ENCODE results near the gene TENT4A. TPM values are rescaled to one million over a fixed set of nuclear protein-coding genes. Genes with fewer than 3 reads are reported as not detected.

The TENT4A gene
- total and polyA plus RNA-seq, 12 donors: 4.2 to 13.7 (median 11.3) TPM

DNA sequence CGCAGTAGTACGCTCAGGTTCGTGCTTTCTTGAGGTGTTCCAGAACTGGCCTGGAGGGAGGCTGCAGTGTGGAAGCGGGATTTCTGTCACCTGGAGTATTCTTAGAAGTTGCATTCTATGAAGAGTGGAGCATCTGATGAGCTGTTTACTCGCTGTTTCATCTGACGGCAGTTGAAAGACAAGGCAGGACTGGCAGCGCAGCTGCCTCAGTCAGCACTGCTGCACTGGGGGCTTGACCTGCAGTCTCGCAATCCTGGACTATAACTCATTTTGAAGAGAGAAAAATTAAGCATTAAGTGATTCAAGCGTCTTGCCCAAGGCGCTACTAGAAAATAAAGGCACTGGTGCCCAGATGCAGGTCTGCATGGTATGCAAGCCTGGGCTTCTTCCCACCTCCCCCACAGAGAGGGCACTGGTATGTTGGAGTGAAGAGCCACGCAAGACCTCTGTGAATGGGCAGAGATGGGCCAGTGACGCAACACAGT lies 10.6 kb downstream of the TENT4A start:
- Histone ChIP-seq H3K4me1 (peaks cover 3 to 99% (median 74%) of the 10 kb centered on the region in 9 donors), H3K9me3 (no peaks in the 10 kb centered on the region), H3K36me3 (peaks cover 0 to 20% (median 0%) of the 10 kb centered on the region in 9 donors), H3K27me3 (no peaks in the 10 kb centered on the region), H3K27ac (no peak overlapping the region), H3K4me3 (no peak overlapping the region)
- TF ChIP-seq, protein P1, sequence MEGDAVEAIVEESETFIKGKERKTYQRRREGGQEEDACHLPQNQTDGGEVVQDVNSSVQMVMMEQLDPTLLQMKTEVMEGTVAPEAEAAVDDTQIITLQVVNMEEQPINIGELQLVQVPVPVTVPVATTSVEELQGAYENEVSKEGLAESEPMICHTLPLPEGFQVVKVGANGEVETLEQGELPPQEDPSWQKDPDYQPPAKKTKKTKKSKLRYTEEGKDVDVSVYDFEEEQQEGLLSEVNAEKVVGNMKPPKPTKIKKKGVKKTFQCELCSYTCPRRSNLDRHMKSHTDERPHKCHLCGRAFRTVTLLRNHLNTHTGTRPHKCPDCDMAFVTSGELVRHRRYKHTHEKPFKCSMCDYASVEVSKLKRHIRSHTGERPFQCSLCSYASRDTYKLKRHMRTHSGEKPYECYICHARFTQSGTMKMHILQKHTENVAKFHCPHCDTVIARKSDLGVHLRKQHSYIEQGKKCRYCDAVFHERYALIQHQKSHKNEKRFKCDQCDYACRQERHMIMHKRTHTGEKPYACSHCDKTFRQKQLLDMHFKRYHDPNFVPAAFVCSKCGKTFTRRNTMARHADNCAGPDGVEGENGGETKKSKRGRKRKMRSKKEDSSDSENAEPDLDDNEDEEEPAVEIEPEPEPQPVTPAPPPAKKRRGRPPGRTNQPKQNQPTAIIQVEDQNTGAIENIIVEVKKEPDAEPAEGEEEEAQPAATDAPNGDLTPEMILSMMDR (IDR thresholded peaks at IDR 0.05): no peak
- intact Hi-C loops (cut with DNase I): no loop called here
- ATAC-seq: no peak
- 91 to 95% methylated on average over 12 of the region's 12 CpGs for WGBS, 2 donors
- no peak for DNase-seq

DNA sequence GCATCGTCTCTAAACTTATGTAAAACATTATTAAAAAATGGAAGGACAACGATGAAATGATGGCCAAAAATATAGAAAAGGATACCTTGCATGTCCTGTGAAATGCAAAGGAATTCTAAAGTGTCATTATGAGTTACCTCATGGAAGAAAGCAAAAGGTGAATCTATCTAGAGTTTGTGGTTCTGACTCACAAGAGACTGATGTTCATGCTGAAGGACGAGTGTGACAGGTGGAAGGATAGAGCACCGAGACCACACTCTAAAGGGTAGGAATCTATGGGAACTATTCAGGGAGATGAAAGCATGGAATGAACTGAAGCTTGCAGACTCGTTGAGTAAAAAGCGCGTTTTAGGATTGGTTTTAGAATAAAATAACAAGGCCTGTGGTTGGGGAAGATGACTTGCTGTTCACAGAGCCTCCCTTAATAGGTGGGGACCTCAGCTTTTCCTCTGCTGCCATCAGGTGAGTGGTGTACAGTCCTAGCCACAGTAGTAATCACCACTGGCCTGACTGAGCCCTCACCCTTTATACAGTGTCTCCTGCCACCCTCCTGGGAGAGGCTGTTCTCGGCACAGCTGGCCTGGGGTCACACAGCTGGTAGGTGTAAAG lies 11.2 kb downstream of the TENT4A start:
- Histone ChIP-seq H3K4me1 (peaks cover 3 to 99% (median 72%) of the 10 kb centered on the region in 9 donors), H3K27ac (no peak overlapping the region), H3K4me3 (no peak overlapping the region), H3K36me3 (peaks cover 0 to 20% (median 0%) of the 10 kb centered on the region in 9 donors), H3K9me3 (no peaks in the 10 kb centered on the region), H3K27me3 (no peaks in the 10 kb centered on the region)
- ATAC-seq (no peak), DNase-seq (no peak)
- TF ChIP-seq, protein P1 (IDR thresholded peaks at IDR 0.05): no peak
- 86 to 88% methylated on average over 8 of the region's 8 CpGs for WGBS, 2 donors
- intact Hi-C loops (cut with DNase I): no loop called here

DNA sequence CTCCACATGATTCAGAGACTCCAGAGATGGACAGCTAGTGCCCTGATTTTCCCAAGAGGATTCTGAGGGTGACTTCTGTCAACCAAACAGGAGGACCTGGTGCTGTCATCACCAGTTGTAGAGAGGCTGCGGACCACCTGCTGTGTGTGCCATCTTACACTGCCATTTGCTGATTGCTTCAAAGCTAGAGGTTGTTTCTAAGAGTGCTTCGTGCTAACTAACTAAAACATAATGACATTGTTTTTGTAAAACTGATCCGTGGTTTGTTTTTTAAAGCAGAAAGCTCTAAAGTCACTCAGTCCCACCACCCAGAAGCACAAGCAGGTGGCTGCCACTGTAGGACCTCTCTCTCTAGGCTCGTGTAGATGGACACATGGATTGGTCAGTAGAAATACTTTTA lies 12.2 kb downstream of the TENT4A start:
- WGBS, 2 donors: 77 to 83% methylated on average over 4 of the region's 4 CpGs
- H3K9me3 ChIP-seq: no peaks in the 10 kb centered on the region
- TF ChIP-seq, protein P1 (IDR thresholded peaks at IDR 0.05): no peak
- ATAC-seq (no peak), DNase-seq (no peak)
- intact Hi-C loops (cut with DNase I): no loop called here
- H3K27me3 ChIP-seq: no peaks in the 10 kb centered on the region
- H3K4me3 ChIP-seq: no peak overlapping the region
- H3K27ac ChIP-seq: no peak overlapping the region
- H3K4me1 ChIP-seq: peaks cover 3 to 99% (median 72%) of the 10 kb centered on the region in 9 donors
- H3K36me3 ChIP-seq: peaks cover 0 to 20% (median 0%) of the 10 kb centered on the region in 9 donors

DNA sequence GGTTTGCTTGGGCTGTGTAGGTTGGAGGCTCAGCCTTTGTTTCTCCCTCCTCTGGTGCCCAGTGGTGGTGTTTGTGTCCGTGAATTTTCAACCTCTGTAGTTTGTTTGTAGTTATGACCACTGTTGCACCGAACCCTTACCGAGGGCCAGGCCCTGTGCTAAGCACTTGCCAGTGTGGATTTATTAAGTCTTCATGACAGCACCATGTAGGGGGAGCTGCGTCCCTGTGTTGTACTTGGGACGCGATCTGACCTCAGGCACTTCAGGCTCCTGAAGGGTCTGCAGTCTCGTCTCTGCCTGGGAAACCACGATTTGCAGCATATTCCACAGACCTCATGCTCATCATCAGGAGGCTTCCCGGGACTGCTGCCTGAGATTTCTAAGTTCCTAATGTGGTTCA lies 12.8 kb downstream of the TENT4A start:
- ATAC-seq (no peak), DNase-seq (no peak)
- Histone ChIP-seq H3K9me3 (no peaks in the 10 kb centered on the region), H3K4me3 (no peak overlapping the region), H3K36me3 (peaks cover 0 to 20% (median 0%) of the 10 kb centered on the region in 9 donors), H3K4me1 (peaks cover 3 to 99% (median 72%) of the 10 kb centered on the region in 9 donors), H3K27me3 (no peaks in the 10 kb centered on the region), H3K27ac (no peak overlapping the region)
- TF ChIP-seq, protein P1 (IDR thresholded peaks at IDR 0.05): no peak
- WGBS, 2 donors: 87 to 89% methylated on average over 9 of the region's 9 CpGs
- intact Hi-C loops (cut with DNase I): no loop called here

Data from heart right ventricle (tissue), 16 donors.